ENCODE results near the gene SPPL3.

The SPPL3 gene

GRCh38 chr12:120713861-120714482 is 190.2 kb downstream of the SPPL3 start:
- DNase-seq (ENCODE audit: extremely low spot score, insufficient read length, low read depth), result peak; percentile 51
- FAIRE-seq, result peak; percentile 79

- DNase-seq (ENCODE audit: extremely low spot score, insufficient read length, low read depth) (no peak), FAIRE-seq (no peak)
Measured at GRCh38 chr12:120712610-120713009, 191.5 kb downstream of the SPPL3 start.

All from GM18507 (cell line).